K562 (cell line): ENCODE measurements around the gene FAM89B. TPM values are rescaled to one million over a fixed set of nuclear protein-coding genes. Genes with fewer than 3 reads are reported as not detected.

Experiments
- E2F4 ChIP-seq: sonication (generic); formaldehyde crosslinking; IDR thresholded peaks from 2 replicates; pipeline ENCODE4 v1.8.0; 2022; ENCODE audit warnings: mild to moderate bottlenecking, low read depth, missing genetic modification reagents
- ESRRA ChIP-seq: fragments of 450-650 bp; IDR thresholded peaks from 2 replicates; pipeline ENCODE4 v1.6.1; 2014; ENCODE audit warnings: low read depth, mild to moderate bottlenecking, moderate library complexity, borderline replicate concordance
- GABPA ChIP-seq: fragments of 200-800 bp; sonication (Bioruptor generic); conservative IDR thresholded peaks from 2 replicates; pipeline ENCODE4 v1.6.1; 2016; ENCODE audit warnings: low read depth, missing genetic modification characterization, missing compliant biosample characterization
- HDAC2 ChIP-seq: fragments of 450-650 bp; IDR thresholded peaks from 2 replicates; pipeline ENCODE4 v1.6.1; 2016; ENCODE audit warnings: mild to moderate bottlenecking
- MGA ChIP-seq: fragments of 450-650 bp; IDR thresholded peaks from 2 replicates; pipeline ENCODE4 v1.6.1; 2016; ENCODE audit warnings: mild to moderate bottlenecking, moderate library complexity
- NCOA1 ChIP-seq: fragments of 450-650 bp; IDR thresholded peaks from 2 replicates; pipeline ENCODE4 v1.6.1; 2016; ENCODE audit warnings: low read depth
- RFX7 ChIP-seq: fragments of 250-450 bp; sonication (Bioruptor Pico); IDR thresholded peaks from 2 replicates; pipeline ENCODE4 v1.5.1; 2021; ENCODE audit warnings: mild to moderate bottlenecking
- SETDB1 ChIP-seq: IDR thresholded peaks from one replicate; pipeline ENCODE4 v1.6.1; 2012; ENCODE audit warnings: low read length, control low read depth, inconsistent platforms
- TARDBP ChIP-seq: fragments of 450-650 bp; IDR thresholded peaks from 2 replicates; pipeline ENCODE4 v1.6.1; 2016
- ZNF239 ChIP-seq: fragments of 250-450 bp; sonication (Bioruptor Pico); IDR thresholded peaks from 2 replicates; pipeline ENCODE4 v1.4.0; 2020; ENCODE audit warnings: mild to moderate bottlenecking
- ZNF282 ChIP-seq: sonication (generic); formaldehyde crosslinking; IDR thresholded peaks from 2 replicates; pipeline ENCODE4 v1.8.1; 2023; ENCODE audit warnings: missing genetic modification reagents
- ZNF668 ChIP-seq: fragments of 250-450 bp; sonication (Bioruptor Pico); IDR thresholded peaks from 2 replicates; pipeline ENCODE4 v1.8.0; 2022; ENCODE audit warnings: mild to moderate bottlenecking, inconsistent platforms
- ZNF764 ChIP-seq: fragments of 250-450 bp; sonication (Bioruptor Pico); IDR thresholded peaks from 2 replicates; pipeline ENCODE4 v1.4.0; 2020; ENCODE audit warnings: low read depth, mild to moderate bottlenecking, moderate library complexity
- polyA plus RNA-seq, 8 experiments: library from polyadenylated mRNA; depleted of rRNA in 4 of 8; stranded (reverse) in 5 of 8; unstranded in 3 of 8; fragments of >200 nt; fragmentation: Nextera tagmentation in 2 of 8; fragmentation: Illumina TruSeq in 1 of 8; extraction: Ambion mirVana in 2 of 8; extraction: Trizol in 1 of 8; gene quantifications; 2 replicates each; pipeline versions ENCODE4 v1.2.1 to v1.2.3, GENCODE V29; 2011 to 2014; ENCODE audit warnings: inconsistent platforms in 1 of 8, missing spikeins in 1 of 8
- total RNA-seq, 7 experiments: library from RNA; depleted of rRNA in 6 of 7; stranded (reverse); fragments of >200 nt in 6 of 7; fragmentation: Illumina TruSeq in 2 of 7; extraction: Trizol in 2 of 7; gene quantifications; 2 replicates each; pipeline versions ENCODE4 v1.2.1 to v1.2.3, GENCODE V29; 2011 to 2021; ENCODE audit warnings: low replicate concordance in 1 of 7
- TF ChIP-seq, protein P1 (sequence below), 2 experiments: IDR thresholded peaks; 2 replicates each; pipeline ENCODE4 v1.6.1; 2011; ENCODE audit warnings: borderline replicate concordance in 1 of 2, control low read depth in 1 of 2, low read depth in 1 of 2, low read length in 1 of 2, mild to moderate bottlenecking in 1 of 2, mixed read lengths in 1 of 2, moderate library complexity in 1 of 2; ENCODE audit not compliant: insufficient read depth in 1 of 2, insufficient read length in 1 of 2, poor library complexity in 1 of 2, severe bottlenecking in 1 of 2; ENCODE audit errors: extremely low read depth in 1 of 2

Gene FAM89B
- total and polyA plus RNA-seq, 9 of the 15 experiments (the other 6 are each of a cell fraction or from before 2014, with no cell fraction given), result 0.32 to 27.6 (median 11.9) TPM

- TF ChIP-seq GABPA (tag) (peak; percentile 99), MGA (no peak), ZNF282 (CRISPR knock-in tag) (no peak), TARDBP (no peak; the same call in 1 of the 2 replicates), ZNF764 (CRISPR knock-in tag) (no peak), SETDB1 (peak; percentile 69), E2F4 (CRISPR knock-in tag) (no peak), NCOA1 (peak; percentile 83), ZNF239 (no peak), RFX7 (CRISPR knock-in tag) (no peak), HDAC2 (peak; percentile 89; the same call in 1 of the 2 replicates), ESRRA (peak; percentile 64), ZNF668 (CRISPR knock-in tag) (no peak)
- TF ChIP-seq, protein P1, sequence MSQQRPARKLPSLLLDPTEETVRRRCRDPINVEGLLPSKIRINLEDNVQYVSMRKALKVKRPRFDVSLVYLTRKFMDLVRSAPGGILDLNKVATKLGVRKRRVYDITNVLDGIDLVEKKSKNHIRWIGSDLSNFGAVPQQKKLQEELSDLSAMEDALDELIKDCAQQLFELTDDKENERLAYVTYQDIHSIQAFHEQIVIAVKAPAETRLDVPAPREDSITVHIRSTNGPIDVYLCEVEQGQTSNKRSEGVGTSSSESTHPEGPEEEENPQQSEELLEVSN (IDR thresholded peaks at IDR 0.05; ENCODE audit: borderline replicate concordance in 1 of 2, extremely low read depth in 1 of 2, insufficient read depth in 1 of 2, insufficient read length in 1 of 2, low read depth in 1 of 2, low read length in 1 of 2, poor library complexity in 1 of 2, severe bottlenecking in 1 of 2), result peak; percentile 6 to 64
Observed at GRCh38 chr11:65569973-65570918, 2.1 kb upstream of the FAM89B start, which contains the start of gene ZNRD2 (continued).
